GM04503 (cell line): Measurements from ENCODE around the gene SIGLEC1.

ENCODE experiments used
- DNase-seq: peaks from one replicate; pipeline ENCODE4 v3.0.0-alpha.2; 2012; ENCODE audit warnings: low read depth

Gene SIGLEC1

GRCh38 chr20:3744806-3745685 is 32.6 kb upstream of the SIGLEC1 start:
- DNase-seq = no peak

GRCh38 chr20:3744037-3744436 is 31.6 kb upstream of the SIGLEC1 start:
- no peak for DNase-seq

- no peak for DNase-seq
These were observed 30.9 kb upstream of the SIGLEC1 start for GRCh38 chr20:3743251-3743650.

GRCh38 chr20:3741836-3742458 is 29.5 kb upstream of the SIGLEC1 start:
- no peak for DNase-seq

- no peak for DNase-seq
These were observed 28.4 kb upstream of the SIGLEC1 start for GRCh38 chr20:3740615-3741301.

- DNase-seq = no peak
These were observed 27.6 kb upstream of the SIGLEC1 start for GRCh38 chr20:3739926-3740451.

- DNase-seq = no peak
These were observed 26.9 kb upstream of the SIGLEC1 start for GRCh38 chr20:3739054-3739925.

GRCh38 chr20:3738111-3739053 is 26.0 kb upstream of the SIGLEC1 start:
- no peak for DNase-seq

GRCh38 chr20:3735768-3736167 is 23.4 kb upstream of the SIGLEC1 start:
- DNase-seq = no peak

- DNase-seq = no peak
These were observed 21.9 kb upstream of the SIGLEC1 start for GRCh38 chr20:3734111-3734843.

GRCh38 chr20:3733119-3733995 is 21.0 kb upstream of the SIGLEC1 start:
- DNase-seq = no peak

- no peak for DNase-seq
These were observed 20.1 kb upstream of the SIGLEC1 start, which contains the start of gene HSPA12B for GRCh38 chr20:3732327-3733118. Gene HSPA12B (plus strand): TSS chr20:3732685. CDS start chr20:3738675, 5,990 bp downstream.

- no peak for DNase-seq
These were observed 19.5 kb upstream of the SIGLEC1 start for GRCh38 chr20:3731944-3732326.

GRCh38 chr20:3730803-3731672 is 18.6 kb upstream of the SIGLEC1 start:
- DNase-seq = no peak

- DNase-seq = no peak
These were observed 17.6 kb upstream of the SIGLEC1 start for GRCh38 chr20:3729811-3730540.

- no peak for DNase-seq
These were observed 17.0 kb upstream of the SIGLEC1 start for GRCh38 chr20:3729378-3729777.
